Esophagus muscularis mucosa (tissue), 4 donors: ENCODE data around the gene CD80. TPM values are rescaled to one million over a fixed set of nuclear protein-coding genes. Genes with fewer than 3 reads are reported as not detected.
A peak's percentile ranks its signal among the peaks of the same experiment; 100 is the strongest.

ENCODE experiments used
- DNase-seq: peaks from one replicate; pipeline ENCODE4 v3.0.0-alpha.2; 2017; ENCODE audit errors: extremely low spot score
- H3K27ac ChIP-seq, 4 donors: fragments of 200-600 bp; sonication (generic); replicated peaks in 1 of 4; 1 replicate in 3 of 4; 2 replicates in 1 of 4; pipeline ENCODE4 v1.5.1; 2016 to 2019; ENCODE audit warnings: mild to moderate bottlenecking in 1 of 4
- H3K27me3 ChIP-seq, 4 donors: fragments of 200-600 bp; sonication (generic); one replicate each; pipeline versions ENCODE4 v1.5.1 to v1.6.0; 2016 to 2019
- H3K36me3 ChIP-seq, 4 donors: fragments of 200-600 bp; sonication (generic); one replicate each; pipeline ENCODE4 v1.5.1; 2016 to 2019
- H3K4me1 ChIP-seq, 4 donors: fragments of 200-600 bp; sonication (generic); one replicate each; pipeline ENCODE4 v1.5.1; 2016 to 2019
- H3K4me3 ChIP-seq, 4 donors: fragments of 200-600 bp; sonication (generic); 1 replicate in 2 of 4; 2 replicates in 2 of 4; pipeline ENCODE4 v1.5.1; 2016 to 2019; ENCODE audit warnings: mild to moderate bottlenecking in 4 of 4, moderate library complexity in 1 of 4
- H3K9me3 ChIP-seq, 4 donors: fragments of 200-600 bp; sonication (generic); 1 replicate in 3 of 4; 2 replicates in 1 of 4; pipeline ENCODE4 v1.5.1; 2016 to 2019
- EP300 ChIP-seq: sonication (generic); formaldehyde crosslinking; IDR thresholded peaks from one replicate; pipeline ENCODE4 v1.6.1; 2017; ENCODE audit warnings: antibody characterized with exemption
- POLR2A ChIP-seq: fragments of 450-650 bp; IDR thresholded peaks from one replicate; pipeline ENCODE4 v1.6.1; 2017; ENCODE audit warnings: antibody characterized with exemption, moderate library complexity, mild to moderate bottlenecking, low read depth
- POLR2AphosphoS5 ChIP-seq, 2 donors: sonication (generic); formaldehyde crosslinking; IDR thresholded peaks; one replicate each; pipeline ENCODE4 v1.6.1; 2017; ENCODE audit warnings: antibody characterized with exemption in 2 of 2
- WGBS: methylation state at CpG from one replicate; pipeline ENCODE4 v1.1.5; 2018; 5-methylcytosine and 5-hydroxymethylcytosine counted together
- intact Hi-C: fragments of 100-400 bp; cut with DNase I; formaldehyde crosslinking; loops from one replicate; pipeline ENCODE4 v1.15.1; 2023
- total RNA-seq, 4 donors: library from RNA; depleted of rRNA; stranded (reverse); fragments of >200 nt; gene quantifications; one replicate each; pipeline versions ENCODE4 v1.1.0 to v1.2.1, GENCODE V29; 2016
- TF ChIP-seq, protein P1 (sequence below), 3 experiments: fragments of 200-600 bp in 2 of 3; fragments of 450-650 bp in 1 of 3; sonication (generic) in 2 of 3; IDR thresholded peaks; one replicate each; pipeline ENCODE4 v1.5.1; 2017 to 2019; ENCODE audit warnings: antibody characterized with exemption in 3 of 3, mild to moderate bottlenecking in 2 of 3, moderate library complexity in 1 of 3

Gene CD80
- 1 to 10 TPM in 1 of 4 donors, under 1 TPM in 1, not detected in 2; 0.26 to 1.3 TPM for total RNA-seq

DNA sequence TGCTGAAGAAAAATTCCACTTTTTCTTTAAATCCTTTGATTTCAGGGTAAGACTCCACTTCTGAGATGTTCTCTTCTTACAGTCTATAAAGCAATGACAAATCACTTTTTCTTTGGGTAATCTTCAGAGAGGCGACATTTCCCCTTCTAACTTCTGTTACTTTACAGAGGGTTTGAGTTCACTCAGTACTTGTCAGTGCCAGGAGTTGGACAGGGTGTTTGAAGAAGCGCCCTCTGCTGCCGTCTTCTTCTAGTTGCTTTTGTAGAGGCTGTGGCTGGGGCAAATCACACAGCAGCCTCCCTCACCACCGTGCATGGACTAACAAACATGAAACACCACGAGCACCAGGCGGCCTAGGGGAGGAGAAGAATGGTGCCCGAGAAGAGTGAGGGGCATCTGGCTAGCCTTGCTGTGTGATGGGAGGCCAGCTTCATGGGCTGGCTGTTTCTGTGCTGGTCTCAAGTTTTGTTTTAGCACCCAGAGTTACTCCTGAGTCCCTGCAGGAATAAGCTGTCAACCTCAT lies at the start of gene CD80:
CD80 (minus strand) TSS at position 174 of the 523 bp plus-strand sequence. CDS start 1,886 bp downstream, outside the sequence.
- Histone ChIP-seq H3K4me3 (no peak within 1 kb of the TSS), H3K9me3 (no peaks in the 10 kb centered on the region), H3K27me3 (no peaks in the 10 kb centered on the region), H3K36me3 (no peaks in the 10 kb centered on the region), H3K4me1 (peaks cover 0 to 5% (median 0%) of the 10 kb centered on the region in 4 donors), H3K27ac (no peak within 1 kb of the TSS)
- TF ChIP-seq EP300 (no peak), POLR2A (no peak)
- TF ChIP-seq, protein P1, sequence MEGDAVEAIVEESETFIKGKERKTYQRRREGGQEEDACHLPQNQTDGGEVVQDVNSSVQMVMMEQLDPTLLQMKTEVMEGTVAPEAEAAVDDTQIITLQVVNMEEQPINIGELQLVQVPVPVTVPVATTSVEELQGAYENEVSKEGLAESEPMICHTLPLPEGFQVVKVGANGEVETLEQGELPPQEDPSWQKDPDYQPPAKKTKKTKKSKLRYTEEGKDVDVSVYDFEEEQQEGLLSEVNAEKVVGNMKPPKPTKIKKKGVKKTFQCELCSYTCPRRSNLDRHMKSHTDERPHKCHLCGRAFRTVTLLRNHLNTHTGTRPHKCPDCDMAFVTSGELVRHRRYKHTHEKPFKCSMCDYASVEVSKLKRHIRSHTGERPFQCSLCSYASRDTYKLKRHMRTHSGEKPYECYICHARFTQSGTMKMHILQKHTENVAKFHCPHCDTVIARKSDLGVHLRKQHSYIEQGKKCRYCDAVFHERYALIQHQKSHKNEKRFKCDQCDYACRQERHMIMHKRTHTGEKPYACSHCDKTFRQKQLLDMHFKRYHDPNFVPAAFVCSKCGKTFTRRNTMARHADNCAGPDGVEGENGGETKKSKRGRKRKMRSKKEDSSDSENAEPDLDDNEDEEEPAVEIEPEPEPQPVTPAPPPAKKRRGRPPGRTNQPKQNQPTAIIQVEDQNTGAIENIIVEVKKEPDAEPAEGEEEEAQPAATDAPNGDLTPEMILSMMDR (IDR thresholded peaks at IDR 0.05), result peak; percentile 14 to 25 (median 21)
- DNase-seq, result no peak
- intact Hi-C loops, result no loop called here
- 35% methylated on average over 3 of the region's 7 CpGs for WGBS

- TF ChIP-seq EP300 (no peak), POLR2A (no peak), POLR2AphosphoS5 (IDR thresholded peaks at IDR 0.05) (no peak)
- TF ChIP-seq, protein P1 (IDR thresholded peaks at IDR 0.05), result no peak
- no peak for DNase-seq
- no peaks in the 10 kb centered on the region for H3K27me3 ChIP-seq
- H3K36me3 ChIP-seq, result no peaks in the 10 kb centered on the region
- no peak overlapping the region for H3K4me3 ChIP-seq
- 76% methylated on average over 6 of the region's 6 CpGs for WGBS
- H3K9me3 ChIP-seq, result no peaks in the 10 kb centered on the region
- intact Hi-C loops, result no loop called here
- no peak overlapping the region for H3K27ac ChIP-seq
- H3K4me1 ChIP-seq, result no peaks in the 10 kb centered on the region
Observed at GRCh38 chr3:119608405-119609000, 49.1 kb upstream of the CD80 start.

GRCh38 chr3:119604878-119605277 lies 45.5 kb upstream of the CD80 start:
- Histone ChIP-seq H3K27ac (no peak overlapping the region), H3K9me3 (no peaks in the 10 kb centered on the region), H3K4me1 (peaks cover 0 to 12% (median 0%) of the 10 kb centered on the region in 4 donors), H3K36me3 (no peaks in the 10 kb centered on the region), H3K27me3 (no peaks in the 10 kb centered on the region), H3K4me3 (no peak overlapping the region)
- TF ChIP-seq POLR2A, result no peak
- no peak for TF ChIP-seq POLR2AphosphoS5 (IDR thresholded peaks at IDR 0.05)
- no peak for TF ChIP-seq EP300
- TF ChIP-seq, protein P1 (IDR thresholded peaks at IDR 0.05), result no peak
- intact Hi-C loops, result no loop called here
- 100% methylated on average over 1 of the region's 1 CpG for WGBS
- DNase-seq, result no peak

- Histone ChIP-seq H3K27ac (no peak overlapping the region), H3K27me3 (no peaks in the 10 kb centered on the region), H3K36me3 (no peaks in the 10 kb centered on the region), H3K9me3 (no peaks in the 10 kb centered on the region), H3K4me1 (peaks cover 0 to 28% (median 0%) of the 10 kb centered on the region in 4 donors), H3K4me3 (no peak overlapping the region)
- intact Hi-C loops, result no loop called here
- WGBS, result 63% methylated on average over 1 of the region's 1 CpG
- no peak for DNase-seq
- TF ChIP-seq POLR2AphosphoS5 (IDR thresholded peaks at IDR 0.05) (no peak), POLR2A (no peak), EP300 (no peak)
- TF ChIP-seq, protein P1 (IDR thresholded peaks at IDR 0.05), result no peak
Observed at GRCh38 chr3:119602676-119603075, 43.3 kb upstream of the CD80 start.
